ENCODE data around the gene GALK1.

- TF ChIP-seq CTCF (IDR thresholded peaks at IDR 0.05; ENCODE audit: low read depth, low read length, poor library complexity, severe bottlenecking) (no peak), EZH2phosphoT487 (IDR thresholded peaks at IDR 0.05; ENCODE audit: borderline replicate concordance, low read length) (no peak)
Measured at GRCh38 chr17:75720656-75721462, 44.1 kb downstream of the GALK1 start, which contains the start of gene ITGB4.

Data from DOHH2 (cell line).